Liver (tissue), 9 donors: ENCODE data around the gene CLIC6. TPM values are rescaled to one million over a fixed set of nuclear protein-coding genes. Genes with fewer than 3 reads are reported as not detected.

Source experiments
- DNase-seq: peaks from one replicate; pipeline ENCODE4 v3.0.0-alpha.2; 2017; ENCODE audit warnings: low spot score
- H3K27ac ChIP-seq, 2 donors: one replicate each; pipeline ENCODE4 v1.7.0; 2013; ENCODE audit warnings: inconsistent platforms in 2 of 2, low read length in 2 of 2, control low read depth in 1 of 2, low read depth in 1 of 2, mild to moderate bottlenecking in 1 of 2
- H3K27me3 ChIP-seq, 4 donors: one replicate each; pipeline versions ENCODE4 v1.6.1 to v1.7.0; 2013; ENCODE audit warnings: low read length in 3 of 4, inconsistent platforms in 1 of 4, mild to moderate bottlenecking in 1 of 4, moderate library complexity in 1 of 4; ENCODE audit not compliant: control insufficient read depth in 4 of 4, insufficient read depth in 4 of 4
- H3K36me3 ChIP-seq, 4 donors: one replicate each; pipeline versions ENCODE4 v1.6.1 to v1.7.0; 2013; ENCODE audit warnings: low read length in 3 of 4, mild to moderate bottlenecking in 3 of 4, low read depth in 1 of 4, moderate library complexity in 1 of 4; ENCODE audit not compliant: control insufficient read depth in 4 of 4, insufficient read depth in 3 of 4
- H3K4me1 ChIP-seq, 4 donors: one replicate each; pipeline versions ENCODE4 v1.6.1 to v1.7.0; 2013; ENCODE audit warnings: low read length in 3 of 4, mild to moderate bottlenecking in 3 of 4, moderate library complexity in 1 of 4; ENCODE audit not compliant: control insufficient read depth in 4 of 4, insufficient read depth in 4 of 4
- H3K4me3 ChIP-seq, 3 donors: one replicate each; pipeline versions ENCODE4 v1.6.1 to v1.7.0; 2013; ENCODE audit warnings: low read length in 3 of 3, control low read depth in 1 of 3, low read depth in 1 of 3, mild to moderate bottlenecking in 1 of 3
- H3K9ac ChIP-seq, 2 donors: one replicate each; pipeline ENCODE4 v1.7.0; 2013; ENCODE audit warnings: low read length in 2 of 2, mild to moderate bottlenecking in 2 of 2, moderate library complexity in 2 of 2, control low read depth in 1 of 2, low read depth in 1 of 2
- H3K9me3 ChIP-seq, 4 donors: one replicate each; pipeline versions ENCODE4 v1.6.1 to v1.7.0; 2013; ENCODE audit warnings: low read length in 3 of 4; ENCODE audit not compliant: control insufficient read depth in 4 of 4
- EGR1 ChIP-seq, 2 donors: IDR thresholded peaks; 2 replicates each; pipeline ENCODE4 v1.6.1; 2016 to 2018; ENCODE audit warnings: antibody characterized with exemption in 2 of 2, low read depth in 2 of 2
- FOXA1 ChIP-seq: IDR thresholded peaks from 2 replicates; pipeline ENCODE4 v1.6.1; 2016; ENCODE audit warnings: antibody characterized with exemption
- FOXA2 ChIP-seq: IDR thresholded peaks from 2 replicates; pipeline ENCODE4 v1.6.1; 2016; ENCODE audit warnings: antibody characterized with exemption
- GABPA ChIP-seq, 2 donors: IDR thresholded peaks in 1 of 2; conservative IDR thresholded peaks in 1 of 2; 2 replicates each; pipeline ENCODE4 v1.6.1; 2016; ENCODE audit warnings: antibody characterized with exemption in 2 of 2, mild to moderate bottlenecking in 1 of 2, moderate library complexity in 1 of 2
- HNF4G ChIP-seq: IDR thresholded peaks from 2 replicates; pipeline ENCODE4 v1.6.1; 2016; ENCODE audit warnings: antibody characterized with exemption
- JUND ChIP-seq, 2 donors: IDR thresholded peaks; 2 replicates each; pipeline ENCODE4 v1.6.1; 2016; ENCODE audit warnings: antibody characterized with exemption in 2 of 2
- NR2F2 ChIP-seq: IDR thresholded peaks from 2 replicates; pipeline ENCODE4 v1.6.1; 2016; ENCODE audit warnings: antibody characterized with exemption
- RAD21 ChIP-seq, 2 donors: IDR thresholded peaks; 2 replicates each; pipeline ENCODE4 v1.6.1; 2016; ENCODE audit warnings: antibody characterized with exemption in 2 of 2, mild to moderate bottlenecking in 2 of 2
- RXRA ChIP-seq, 2 donors: IDR thresholded peaks; 2 replicates each; pipeline ENCODE4 v1.6.1; 2017 to 2018; ENCODE audit warnings: antibody characterized with exemption in 2 of 2, mild to moderate bottlenecking in 1 of 2
- YY1 ChIP-seq: IDR thresholded peaks from 2 replicates; pipeline ENCODE4 v1.6.1; 2016; ENCODE audit warnings: antibody characterized with exemption, mild to moderate bottlenecking
- WGBS: extraction: QIAGEN DNeasy Blood & Tissue Kit; methylation state at CpG from one replicate; pipeline ENCODE4 v1.1.7; 2013; 5-methylcytosine and 5-hydroxymethylcytosine counted together
- polyA plus RNA-seq, 2 donors: library from polyadenylated mRNA; stranded (reverse) in 1 of 2; unstranded in 1 of 2; fragments of 200-250 nt in 1 of 2; fragments of >200 nt in 1 of 2; fragmentation: Nextera tagmentation in 1 of 2; extraction: Ambion mirVana in 1 of 2; gene quantifications; one replicate each; pipeline versions ENCODE4 v1.2.1 to v1.2.3, GENCODE V29; 2013 to 2015
- total RNA-seq, 2 donors: library from RNA; depleted of rRNA; stranded (reverse); fragments of >200 nt; gene quantifications; one replicate each; pipeline ENCODE4 v1.2.3, GENCODE V29; 2014
- TF ChIP-seq, protein P1 (sequence below): fragments of 150-350 bp; IDR thresholded peaks from 2 replicates; pipeline ENCODE4 v1.5.1; 2017; ENCODE audit warnings: improper control_type of control experiment, low read depth, low read length; ENCODE audit not compliant: missing input control
- donor health status: healthy.
- donor health status: healthy.
- donor health status: healthy.
- donor health status: healthy.
- donor health status: healthy.

The CLIC6 gene
- total and polyA plus RNA-seq, 4 donors: 0.05 to 0.59 (median 0.23) TPM

DNA sequence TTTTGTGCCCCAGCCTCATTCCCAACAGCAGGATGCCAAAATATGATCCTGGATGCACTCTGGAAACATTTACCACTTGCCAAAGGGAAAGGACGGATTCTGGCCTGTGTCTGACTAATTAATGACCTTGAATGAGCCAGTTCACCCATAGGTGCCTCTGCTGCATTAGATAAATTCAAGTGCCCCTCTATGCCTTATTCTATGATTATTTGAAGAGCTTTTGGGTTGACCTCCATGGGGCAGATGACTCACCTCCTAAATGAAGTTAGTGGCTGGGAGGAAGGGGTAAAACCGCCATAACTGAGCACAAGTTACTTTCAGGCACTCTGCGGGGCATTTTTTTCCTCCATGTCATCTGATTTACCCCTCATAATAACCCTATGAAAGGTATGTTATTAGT, 98.1 kb downstream of the CLIC6 start:
- Histone ChIP-seq H3K4me1 (no peaks in the 10 kb centered on the region), H3K27ac (no peak overlapping the region), H3K9me3 (peaks cover 0 to 2% (median 2%) of the 10 kb centered on the region in 4 donors), H3K9ac (no peak overlapping the region), H3K4me3 (no peak overlapping the region), H3K36me3 (no peaks in the 10 kb centered on the region), H3K27me3 (no peaks in the 10 kb centered on the region)
- no peak for DNase-seq
- WGBS: 78% methylated on average over 3 of the region's 3 CpGs
- no peak for TF ChIP-seq RXRA (IDR thresholded peaks at IDR 0.05)
- no peak for TF ChIP-seq EGR1 (IDR thresholded peaks at IDR 0.05; ENCODE audit: low read depth in 2 of 2)
- no peak for TF ChIP-seq JUND (IDR thresholded peaks at IDR 0.05)
- no peak for TF ChIP-seq HNF4G
- TF ChIP-seq FOXA2: no peak
- no peak for TF ChIP-seq NR2F2
- TF ChIP-seq, protein P1, sequence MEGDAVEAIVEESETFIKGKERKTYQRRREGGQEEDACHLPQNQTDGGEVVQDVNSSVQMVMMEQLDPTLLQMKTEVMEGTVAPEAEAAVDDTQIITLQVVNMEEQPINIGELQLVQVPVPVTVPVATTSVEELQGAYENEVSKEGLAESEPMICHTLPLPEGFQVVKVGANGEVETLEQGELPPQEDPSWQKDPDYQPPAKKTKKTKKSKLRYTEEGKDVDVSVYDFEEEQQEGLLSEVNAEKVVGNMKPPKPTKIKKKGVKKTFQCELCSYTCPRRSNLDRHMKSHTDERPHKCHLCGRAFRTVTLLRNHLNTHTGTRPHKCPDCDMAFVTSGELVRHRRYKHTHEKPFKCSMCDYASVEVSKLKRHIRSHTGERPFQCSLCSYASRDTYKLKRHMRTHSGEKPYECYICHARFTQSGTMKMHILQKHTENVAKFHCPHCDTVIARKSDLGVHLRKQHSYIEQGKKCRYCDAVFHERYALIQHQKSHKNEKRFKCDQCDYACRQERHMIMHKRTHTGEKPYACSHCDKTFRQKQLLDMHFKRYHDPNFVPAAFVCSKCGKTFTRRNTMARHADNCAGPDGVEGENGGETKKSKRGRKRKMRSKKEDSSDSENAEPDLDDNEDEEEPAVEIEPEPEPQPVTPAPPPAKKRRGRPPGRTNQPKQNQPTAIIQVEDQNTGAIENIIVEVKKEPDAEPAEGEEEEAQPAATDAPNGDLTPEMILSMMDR: no peak
- no peak for TF ChIP-seq RAD21 (IDR thresholded peaks at IDR 0.05)
- no peak for TF ChIP-seq GABPA (IDR thresholded peaks at IDR 0.05 in 1 of 2, conservative IDR thresholded peaks at IDR 0.05 in 1 of 2)
- TF ChIP-seq YY1: no peak
- TF ChIP-seq FOXA1: no peak

Other genes starting within 250 kb of the CLIC6 start
- gene SMIM34, start 245.0 kb upstream of the CLIC6 start, total RNA-seq: not detected
- not detected for gene SMIM34, start 245.0 kb upstream of the CLIC6 start, polyA plus RNA-seq
- gene KCNE1, start 156.8 kb upstream of the CLIC6 start, total RNA-seq: 1 to 10 TPM in 1 of 2 donors, under 1 TPM in 1; 0.23 to 6.0 TPM
- under 1 TPM; 0.65 to 0.96 TPM for gene KCNE1, start 156.8 kb upstream of the CLIC6 start, polyA plus RNA-seq
- gene RCAN1, start 53.9 kb upstream of the CLIC6 start, total RNA-seq: 10 to 100 TPM; 26.7 to 67.9 TPM
- 10 to 100 TPM; 45.9 to 47.5 TPM for gene RCAN1, start 53.9 kb upstream of the CLIC6 start, polyA plus RNA-seq